B cell (primary cell): Measurements from ENCODE around the gene ACACB. TPM values are rescaled to one million over a fixed set of nuclear protein-coding genes. Genes with fewer than 3 reads are reported as not detected.

Experiments
- ATAC-seq: fragments of 200-7000 bp; cut with Tn5 transposase; one replicate; pipeline ENCODE4 v1.10.0; 2021; ENCODE audit warnings: low read depth, mild to moderate bottlenecking, moderate number of reproducible peaks, moderate library complexity
- CTCF ChIA-PET: fragments of 350-600 bp; sonication (Branson Sonifier 250); formaldehyde crosslinking; loops from one replicate; lab custom pipeline; 2021; ENCODE audit warnings: antibody characterized with exemption, inconsistent platforms; lab: Charles Lee
- POLR2A ChIA-PET: fragments of 350-600 bp; sonication (Branson Sonifier 250); formaldehyde crosslinking; loops from one replicate; lab custom pipeline; 2021; ENCODE audit warnings: antibody characterized with exemption; lab: Charles Lee
- DNase-seq: peaks from one replicate; pipeline ENCODE4 v3.0.0; 2013
- H2AFZ ChIP-seq: 2 replicates; pipeline ENCODE4 v1.6.1; 2012; ENCODE audit warnings: mild to moderate bottlenecking, low read depth, low read length; ENCODE audit not compliant: insufficient read depth, poor library complexity, severe bottlenecking
- H3K27ac ChIP-seq, 2 donors: 1 replicate in 1 of 2; 2 replicates in 1 of 2; pipeline ENCODE4 v1.5.1; 2012 to 2013; ENCODE audit warnings: low read length in 2 of 2, mild to moderate bottlenecking in 2 of 2, moderate library complexity in 1 of 2
- H3K27me3 ChIP-seq, 4 experiments: fragments of 200-600 bp in 1 of 4; sonication (generic) in 1 of 4; replicated peaks in 1 of 4; 1 replicate in 2 of 4; 2 replicates in 2 of 4; pipeline versions ENCODE4 v1.6.1 to v1.7.0; 2013 to 2016; ENCODE audit warnings: low read length in 3 of 4, mild to moderate bottlenecking in 2 of 4, mixed read lengths in 1 of 4, moderate library complexity in 1 of 4; ENCODE audit not compliant: insufficient read depth in 4 of 4, control insufficient read depth in 3 of 4; ENCODE audit errors: control extremely low read depth in 1 of 4
- H3K36me3 ChIP-seq, 2 experiments: replicated peaks in 1 of 2; 1 replicate in 1 of 2; 2 replicates in 1 of 2; pipeline versions ENCODE4 v1.6.1 to v1.7.1; 2013; ENCODE audit warnings: low read length in 1 of 2; ENCODE audit not compliant: insufficient read depth in 2 of 2, control insufficient read depth in 1 of 2; ENCODE audit errors: control extremely low read depth in 1 of 2, extremely low read depth in 1 of 2
- H3K4me1 ChIP-seq, 2 donors: fragments of 200-600 bp in 1 of 2; sonication (generic) in 1 of 2; 1 replicate in 1 of 2; 2 replicates in 1 of 2; pipeline versions ENCODE4 v1.5.1 to v1.6.1; 2013 to 2017; ENCODE audit warnings: low read length in 2 of 2; ENCODE audit not compliant: control insufficient read depth in 2 of 2, insufficient read depth in 2 of 2
- H3K4me2 ChIP-seq: replicated peaks from 2 replicates; pipeline ENCODE3; 2012; ENCODE audit warnings: mild to moderate bottlenecking, low read depth, low read length; ENCODE audit not compliant: poor library complexity, severe bottlenecking
- H3K4me3 ChIP-seq, 5 experiments: fragments of 200-600 bp in 1 of 5; sonication (generic) in 1 of 5; 1 replicate in 3 of 5; 2 replicates in 2 of 5; pipeline versions ENCODE4 v1.5.1 to v1.7.0; 2011 to 2016; ENCODE audit warnings: low read length in 4 of 5, mild to moderate bottlenecking in 4 of 5, low read depth in 2 of 5, control low read depth in 1 of 5, moderate library complexity in 1 of 5; ENCODE audit not compliant: insufficient read depth in 1 of 5; ENCODE audit errors: control extremely low read depth in 1 of 5, extremely low read depth in 1 of 5
- H3K79me2 ChIP-seq: fragments of 200-600 bp; sonication (generic); one replicate; pipeline ENCODE4 v1.6.0; 2016; ENCODE audit warnings: low read length; ENCODE audit not compliant: control insufficient read depth, insufficient read depth
- H3K9ac ChIP-seq: fragments of 200-600 bp; sonication (generic); 2 replicates; pipeline ENCODE4 v1.6.1; 2017; ENCODE audit warnings: mild to moderate bottlenecking, low read length, moderate library complexity
- H3K9me3 ChIP-seq, 3 donors: one replicate each; pipeline versions ENCODE4 v1.6.1 to v1.7.1; 2013; ENCODE audit warnings: low read length in 2 of 3; ENCODE audit not compliant: control insufficient read depth in 2 of 3, insufficient read depth in 1 of 3; ENCODE audit errors: control extremely low read depth in 1 of 3
- H4K20me1 ChIP-seq: 2 replicates; pipeline ENCODE4 v1.6.0; 2012; ENCODE audit warnings: mild to moderate bottlenecking, low read length; ENCODE audit not compliant: insufficient read depth, control insufficient read depth, poor library complexity, severe bottlenecking
- H3K27ac Mint-ChIP-seq: one replicate; pipeline ENCODE4 v1.8.0; 2021; ENCODE audit warnings: mixed read lengths
- H3K27me3 Mint-ChIP-seq: one replicate; pipeline ENCODE4 v1.8.0; 2021; ENCODE audit warnings: mixed read lengths
- H3K4me1 Mint-ChIP-seq: one replicate; pipeline ENCODE4 v1.8.0; 2021; ENCODE audit warnings: mixed read lengths
- H3K4me3 Mint-ChIP-seq: one replicate; pipeline ENCODE4 v1.8.0; 2021; ENCODE audit warnings: mixed read lengths
- H3K9me3 Mint-ChIP-seq: one replicate; pipeline ENCODE4 v1.8.0; 2022; ENCODE audit warnings: mixed read lengths; ENCODE audit not compliant: insufficient read depth
- CTCF ChIP-seq: fragments of 200-600 bp; IDR thresholded peaks from one replicate; pipeline ENCODE4 v1.8.0; 2022; ENCODE audit warnings: antibody characterized with exemption, mild to moderate bottlenecking
- EZH2 ChIP-seq: IDR thresholded peaks from 2 replicates; pipeline ENCODE4 v1.6.1; 2012; ENCODE audit warnings: borderline replicate concordance, low read depth, mild to moderate bottlenecking, moderate library complexity, low read length; ENCODE audit not compliant: insufficient read depth, poor library complexity, severe bottlenecking
- WGBS: methylation state at CpG from one replicate; pipeline ENCODE4 v1.1.5; 2013; ENCODE audit warnings: missing lambda C conversion rate; ENCODE audit not compliant: insufficient coverage; 5-methylcytosine and 5-hydroxymethylcytosine counted together
- intact Hi-C: fragments of 100-400 bp; cut with micrococcal nuclease; formaldehyde crosslinking; loops from one replicate; pipeline ENCODE4 v1.10.0; 2022
- polyA plus RNA-seq: library from polyadenylated mRNA; depleted of rRNA; stranded (reverse); fragments of >200 nt; gene quantifications from 2 replicates; pipeline ENCODE4 v1.2.3, GENCODE V29; 2012
- total RNA-seq, 2 donors: library from RNA; stranded (reverse); fragments of 120-200 nt in 1 of 2; gene quantifications; 1 replicate in 1 of 2; 2 replicates in 1 of 2; pipeline versions ENCODE4 v1.2.3 to v1.2.4, GENCODE V29; 2013 to 2022

Gene ACACB
- total and polyA plus RNA-seq, 2 donors (not counting 1 experiment from before 2014, with no cell fraction given), result 7.4 to 27.5 TPM

DNA sequence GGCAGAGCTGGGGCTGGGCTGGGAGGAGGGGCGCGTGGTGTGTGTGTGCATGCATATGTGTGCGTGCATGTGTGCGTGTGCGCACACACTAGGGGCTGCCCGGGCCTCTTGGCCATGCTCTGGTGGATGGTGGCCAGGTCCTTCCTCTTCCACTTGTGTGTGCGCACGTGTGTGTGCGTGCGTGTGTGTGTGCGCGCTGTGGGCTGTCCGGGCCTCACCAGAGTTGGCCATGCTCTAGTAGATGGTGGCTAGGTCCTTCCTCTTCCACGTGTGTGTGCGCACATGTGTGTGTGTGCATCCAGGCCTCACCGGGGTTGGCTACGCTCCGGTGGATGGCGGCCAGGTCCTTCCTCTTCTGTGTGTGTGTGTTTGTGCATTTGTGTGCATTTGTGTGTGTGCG lies 168.0 kb downstream of the ACACB start:
- H3K4me3 Mint-ChIP-seq, result no peak overlapping the region
- no peaks in the 10 kb centered on the region for H3K9me3 Mint-ChIP-seq
- POLR2A ChIA-PET, result no interaction called here
- Histone ChIP-seq H4K20me1 (no peaks in the 10 kb centered on the region), H3K27me3 (no peaks in the 10 kb centered on the region), H3K4me3 (no peak overlapping the region), H3K9me3 (peaks cover 0 to 13% (median 0%) of the 10 kb centered on the region in 3 donors), H3K4me1 (no peaks in the 10 kb centered on the region), H3K9ac (no peak overlapping the region), H3K27ac (no peak overlapping the region), H3K79me2 (no peaks in the 10 kb centered on the region), H3K4me2 (no peak overlapping the region), H3K36me3 (no peaks in the 10 kb centered on the region), H2AFZ (no peak overlapping the region)
- H3K27me3 Mint-ChIP-seq, result peaks cover 3% of the 10 kb centered on the region
- CTCF ChIA-PET, result no interaction called here
- DNase-seq, result no peak
- no peak overlapping the region for H3K27ac Mint-ChIP-seq
- no peaks in the 10 kb centered on the region for H3K4me1 Mint-ChIP-seq
- ATAC-seq, result no peak
- WGBS, result 92% methylated on average over 19 of the region's 20 CpGs
- intact Hi-C loops, result no loop called here
- TF ChIP-seq CTCF (no peak), EZH2 (no peak)

- no peak for TF ChIP-seq CTCF
- TF ChIP-seq EZH2, result no peak
- H3K9ac ChIP-seq, result no peak overlapping the region
- H3K27ac ChIP-seq, result no peak overlapping the region
- POLR2A ChIA-PET, result no interaction called here
- no peak overlapping the region for H3K4me2 ChIP-seq
- Mint-ChIP-seq H3K4me3 (no peak overlapping the region), H3K4me1 (no peaks in the 10 kb centered on the region), H3K27me3 (peaks cover 8% of the 10 kb centered on the region), H3K9me3 (no peaks in the 10 kb centered on the region), H3K27ac (no peak overlapping the region)
- peaks cover 0 to 3% (median 0%) of the 10 kb centered on the region in 4 experiments for H3K27me3 ChIP-seq
- no peaks in the 10 kb centered on the region for H4K20me1 ChIP-seq
- H3K4me1 ChIP-seq, result no peaks in the 10 kb centered on the region
- H3K36me3 ChIP-seq, result no peaks in the 10 kb centered on the region
- H3K4me3 ChIP-seq, result no peak overlapping the region
- no peaks in the 10 kb centered on the region for H3K79me2 ChIP-seq
- no peak for DNase-seq
- no peak overlapping the region for H2AFZ ChIP-seq
- ATAC-seq, result no peak
- intact Hi-C loops, result no loop called here
- CTCF ChIA-PET, result no interaction called here
- peaks cover 0 to 13% (median 0%) of the 10 kb centered on the region in 3 donors for H3K9me3 ChIP-seq
These were observed 169.9 kb downstream of the ACACB start for GRCh38 chr12:109286252-109286651.
